ENCODE results near the gene ANKRD22.

- no peak for TF ChIP-seq CTCF (IDR thresholded peaks at IDR 0.05)
- TF ChIP-seq POLR2A (IDR thresholded peaks at IDR 0.05): no peak
Measured at GRCh38 chr10:88857831-88858230, 6.2 kb upstream of the ANKRD22 start.
